ENCODE measurements around the gene TAB2. TPM values are rescaled to one million over a fixed set of nuclear protein-coding genes. Genes with fewer than 3 reads are reported as not detected.

The TAB2 gene
- total RNA-seq, 2 donors from 2014 or later: 192 to 199 TPM

GRCh38 chr6:149371154-149371553 lies 53.6 kb downstream of the TAB2 start:
- H3K27ac Mint-ChIP-seq: peak overlapping the region; percentile 85
- peaks cover 37% of the 10 kb centered on the region for H3K4me1 Mint-ChIP-seq
- no peaks in the 10 kb centered on the region for H3K9me3 ChIP-seq (ENCODE audit: control insufficient read depth, low read length, poor library complexity, severe bottlenecking)
- DNase-seq (no peak), ATAC-seq (no peak)
- H3K36me3 Mint-ChIP-seq (ENCODE audit: low read depth): peaks cover 16% of the 10 kb centered on the region
- no peak overlapping the region for H3K4me3 Mint-ChIP-seq
- H3K27me3 Mint-ChIP-seq: no peaks in the 10 kb centered on the region

GRCh38 chr6:149372062-149372461 lies 54.5 kb downstream of the TAB2 start:
- Mint-ChIP-seq H3K36me3 (ENCODE audit: low read depth) (peaks cover 19% of the 10 kb centered on the region), H3K27me3 (no peaks in the 10 kb centered on the region), H3K4me3 (no peak overlapping the region), H3K4me1 (peaks cover 44% of the 10 kb centered on the region), H3K27ac (peak overlapping the region; percentile 85)
- ATAC-seq (no peak), DNase-seq (no peak)
- H3K9me3 ChIP-seq (ENCODE audit: control insufficient read depth, low read length, poor library complexity, severe bottlenecking): no peaks in the 10 kb centered on the region

GRCh38 chr6:149373511-149373910 lies 56.0 kb downstream of the TAB2 start:
- Mint-ChIP-seq H3K4me3 (peak overlapping the region; percentile 9), H3K36me3 (ENCODE audit: low read depth) (peaks cover 22% of the 10 kb centered on the region), H3K4me1 (peaks cover 46% of the 10 kb centered on the region), H3K27ac (peak overlapping the region; percentile 85), H3K27me3 (no peaks in the 10 kb centered on the region)
- no peaks in the 10 kb centered on the region for H3K9me3 ChIP-seq (ENCODE audit: control insufficient read depth, low read length, poor library complexity, severe bottlenecking)
- ATAC-seq: no peak
- DNase-seq: no peak

- H3K27ac Mint-ChIP-seq: peak overlapping the region; percentile 19
- ATAC-seq (no peak), DNase-seq (no peak)
- H3K4me3 Mint-ChIP-seq: no peak overlapping the region
- H3K36me3 Mint-ChIP-seq (ENCODE audit: low read depth): peaks cover 18% of the 10 kb centered on the region
- H3K27me3 Mint-ChIP-seq: no peaks in the 10 kb centered on the region
- no peaks in the 10 kb centered on the region for H3K9me3 ChIP-seq (ENCODE audit: control insufficient read depth, low read length, poor library complexity, severe bottlenecking)
- peaks cover 35% of the 10 kb centered on the region for H3K4me1 Mint-ChIP-seq
Measured at GRCh38 chr6:149379977-149380376, 62.5 kb downstream of the TAB2 start.

GRCh38 chr6:149380523-149380922 lies 63.0 kb downstream of the TAB2 start:
- no peak overlapping the region for H3K27ac Mint-ChIP-seq
- H3K27me3 Mint-ChIP-seq: no peaks in the 10 kb centered on the region
- H3K4me3 Mint-ChIP-seq: no peak overlapping the region
- H3K9me3 ChIP-seq (ENCODE audit: control insufficient read depth, low read length, poor library complexity, severe bottlenecking): no peaks in the 10 kb centered on the region
- no peak for ATAC-seq
- DNase-seq: no peak
- peaks cover 16% of the 10 kb centered on the region for H3K36me3 Mint-ChIP-seq (ENCODE audit: low read depth)
- peaks cover 31% of the 10 kb centered on the region for H3K4me1 Mint-ChIP-seq

- H3K27me3 Mint-ChIP-seq: no peaks in the 10 kb centered on the region
- H3K4me3 Mint-ChIP-seq: no peak overlapping the region
- H3K9me3 ChIP-seq (ENCODE audit: control insufficient read depth, low read length, poor library complexity, severe bottlenecking): peaks cover 8% of the 10 kb centered on the region
- H3K36me3 Mint-ChIP-seq (ENCODE audit: low read depth): peaks cover 16% of the 10 kb centered on the region
- peaks cover 24% of the 10 kb centered on the region for H3K4me1 Mint-ChIP-seq
- DNase-seq (no peak), ATAC-seq (no peak)
- H3K27ac Mint-ChIP-seq: peak overlapping the region; percentile 45
Measured at GRCh38 chr6:149383371-149383770, 65.9 kb downstream of the TAB2 start.

- H3K36me3 Mint-ChIP-seq (ENCODE audit: low read depth): peaks cover 9% of the 10 kb centered on the region
- no peaks in the 10 kb centered on the region for H3K27me3 Mint-ChIP-seq
- H3K4me3 Mint-ChIP-seq: no peak overlapping the region
- H3K9me3 ChIP-seq (ENCODE audit: control insufficient read depth, low read length, poor library complexity, severe bottlenecking): peaks cover 8% of the 10 kb centered on the region
- H3K27ac Mint-ChIP-seq: peak overlapping the region; percentile 45
- no peak for DNase-seq
- H3K4me1 Mint-ChIP-seq: peaks cover 16% of the 10 kb centered on the region
- ATAC-seq: no peak
Measured at GRCh38 chr6:149384464-149384863, 67.0 kb downstream of the TAB2 start.

- DNase-seq: no peak
- Mint-ChIP-seq H3K36me3 (ENCODE audit: low read depth) (peaks cover 12% of the 10 kb centered on the region), H3K27me3 (no peaks in the 10 kb centered on the region), H3K27ac (no peak overlapping the region), H3K4me1 (peaks cover 21% of the 10 kb centered on the region), H3K4me3 (no peak overlapping the region)
- ATAC-seq: peak; percentile 69
- peaks cover 8% of the 10 kb centered on the region for H3K9me3 ChIP-seq (ENCODE audit: control insufficient read depth, low read length, poor library complexity, severe bottlenecking)
Measured at GRCh38 chr6:149385998-149386646, 68.6 kb downstream of the TAB2 start.

GRCh38 chr6:149387779-149388512 lies 70.4 kb downstream of the TAB2 start:
- H3K27ac Mint-ChIP-seq: peak overlapping the region; percentile 5
- DNase-seq (no peak), ATAC-seq (no peak)
- H3K9me3 ChIP-seq (ENCODE audit: control insufficient read depth, low read length, poor library complexity, severe bottlenecking): peaks cover 8% of the 10 kb centered on the region
- no peaks in the 10 kb centered on the region for H3K27me3 Mint-ChIP-seq
- peaks cover 8% of the 10 kb centered on the region for H3K36me3 Mint-ChIP-seq (ENCODE audit: low read depth)
- H3K4me3 Mint-ChIP-seq: no peak overlapping the region
- peaks cover 25% of the 10 kb centered on the region for H3K4me1 Mint-ChIP-seq

- peaks cover 10% of the 10 kb centered on the region for H3K36me3 Mint-ChIP-seq (ENCODE audit: low read depth)
- peak overlapping the region; percentile 27 for H3K27ac Mint-ChIP-seq
Measured at GRCh38 chr6:149389509-149390297, 72.2 kb downstream of the TAB2 start.

GRCh38 chr6:149392093-149392492 lies 74.6 kb downstream of the TAB2 start:
- H3K27ac Mint-ChIP-seq: peak overlapping the region; percentile 88
- ATAC-seq (no peak), DNase-seq (no peak)
- no peaks in the 10 kb centered on the region for H3K27me3 Mint-ChIP-seq
- H3K36me3 Mint-ChIP-seq (ENCODE audit: low read depth): peaks cover 12% of the 10 kb centered on the region
- peaks cover under 1% of the 10 kb centered on the region for H3K9me3 ChIP-seq (ENCODE audit: control insufficient read depth, low read length, poor library complexity, severe bottlenecking)
- no peak overlapping the region for H3K4me3 Mint-ChIP-seq
- peaks cover 48% of the 10 kb centered on the region for H3K4me1 Mint-ChIP-seq

More at GRCh38 chr6:149389509-149390297, 72.2 kb downstream of the TAB2 start:
- Mint-ChIP-seq H3K27me3 (no peaks in the 10 kb centered on the region), H3K4me3 (no peak overlapping the region), H3K4me1 (peaks cover 36% of the 10 kb centered on the region)
- no peak for DNase-seq
- peaks cover 8% of the 10 kb centered on the region for H3K9me3 ChIP-seq (ENCODE audit: control insufficient read depth, low read length, poor library complexity, severe bottlenecking)
- no peak for ATAC-seq

GRCh38 chr6:149392535-149392934 lies 75.0 kb downstream of the TAB2 start:
- Mint-ChIP-seq H3K27ac (peak overlapping the region; percentile 88), H3K4me3 (peak overlapping the region; percentile 0), H3K36me3 (ENCODE audit: low read depth) (peaks cover 12% of the 10 kb centered on the region), H3K27me3 (no peaks in the 10 kb centered on the region), H3K4me1 (peaks cover 48% of the 10 kb centered on the region)
- ATAC-seq: no peak
- DNase-seq: no peak
- no peaks in the 10 kb centered on the region for H3K9me3 ChIP-seq (ENCODE audit: control insufficient read depth, low read length, poor library complexity, severe bottlenecking)

GRCh38 chr6:149393002-149393679 lies 75.6 kb downstream of the TAB2 start:
- H3K27me3 Mint-ChIP-seq: no peaks in the 10 kb centered on the region
- peaks cover 48% of the 10 kb centered on the region for H3K4me1 Mint-ChIP-seq
- H3K36me3 Mint-ChIP-seq (ENCODE audit: low read depth): peaks cover 12% of the 10 kb centered on the region
- ATAC-seq (peak; percentile 33), DNase-seq (no peak)
- H3K4me3 Mint-ChIP-seq: peak overlapping the region; percentile 39
- H3K27ac Mint-ChIP-seq: peak overlapping the region; percentile 88
- no peaks in the 10 kb centered on the region for H3K9me3 ChIP-seq (ENCODE audit: control insufficient read depth, low read length, poor library complexity, severe bottlenecking)

Measured in T-helper 17 cell (primary cell).